H9 (cell line): ENCODE data around the gene GBP6. TPM values are rescaled to one million over a fixed set of nuclear protein-coding genes. Genes with fewer than 3 reads are reported as not detected.
A peak's percentile ranks its signal among the peaks of the same experiment; 100 is the strongest.

Source experiments
- DNase-seq: peaks from one replicate; pipeline ENCODE4 v3.0.0-alpha.2; 2017
- H2AFZ ChIP-seq: one replicate; pipeline ENCODE4 v1.6.1; 2013; ENCODE audit warnings: mild to moderate bottlenecking, low read length, control low read depth, moderate library complexity
- H2AK5ac ChIP-seq: 2 replicates; pipeline ENCODE4 v1.6.1; 2013; ENCODE audit warnings: low read length, control low read depth, mixed read lengths; ENCODE audit not compliant: insufficient read length
- H2BK120ac ChIP-seq: one replicate; pipeline ENCODE4 v1.6.1; 2013; ENCODE audit warnings: low read depth, mild to moderate bottlenecking, low read length, control low read depth, inconsistent platforms; ENCODE audit not compliant: poor library complexity, severe bottlenecking
- H2BK12ac ChIP-seq: 2 replicates; pipeline ENCODE4 v1.6.1; 2013; ENCODE audit warnings: low read length, control low read depth, mixed read lengths, low read depth; ENCODE audit not compliant: insufficient read length
- H2BK15ac ChIP-seq: 2 replicates; pipeline ENCODE4 v1.6.1; 2013; ENCODE audit warnings: low read depth, low read length, control low read depth
- H2BK20ac ChIP-seq: one replicate; pipeline ENCODE4 v1.6.1; 2013; ENCODE audit warnings: low read depth, mild to moderate bottlenecking, low read length, control low read depth, inconsistent platforms; ENCODE audit not compliant: poor library complexity, severe bottlenecking
- H2BK5ac ChIP-seq: 2 replicates; pipeline ENCODE4 v1.6.1; 2013; ENCODE audit warnings: low read length, control low read depth, mixed read lengths; ENCODE audit not compliant: insufficient read length
- H3K14ac ChIP-seq: 2 replicates; pipeline ENCODE4 v1.6.1; 2013; ENCODE audit warnings: low read length, control low read depth; ENCODE audit not compliant: insufficient read depth
- H3K18ac ChIP-seq: 2 replicates; pipeline ENCODE4 v1.6.1; 2013; ENCODE audit warnings: low read depth, mild to moderate bottlenecking, mixed read lengths, low read length, control low read depth; ENCODE audit not compliant: insufficient read length
- H3K23ac ChIP-seq: 2 replicates; pipeline ENCODE4 v1.6.1; 2013; ENCODE audit warnings: low read length, control low read depth, mixed read lengths, low read depth; ENCODE audit not compliant: insufficient read length
- H3K23me2 ChIP-seq: 2 replicates; pipeline ENCODE4 v1.6.1; 2013; ENCODE audit warnings: low read depth, mild to moderate bottlenecking, mixed read lengths, low read length, control low read depth; ENCODE audit not compliant: insufficient read length, poor library complexity, severe bottlenecking
- H3K27ac ChIP-seq: 2 replicates; pipeline ENCODE4 v1.5.1; 2013; ENCODE audit warnings: low read length, control low read depth, mixed read lengths, low read depth; ENCODE audit not compliant: insufficient read length
- H3K27me3 ChIP-seq: 2 replicates; pipeline ENCODE4 v1.6.1; 2013; ENCODE audit warnings: low read length, control low read depth, inconsistent platforms; ENCODE audit not compliant: insufficient read depth
- H3K4ac ChIP-seq: 2 replicates; pipeline ENCODE4 v1.6.1; 2013; ENCODE audit warnings: low read depth, mild to moderate bottlenecking, control low read depth, inconsistent platforms, low read length, moderate library complexity
- H3K4me1 ChIP-seq: 2 replicates; pipeline ENCODE4 v1.6.1; 2013; ENCODE audit warnings: low read length, control low read depth, inconsistent platforms; ENCODE audit not compliant: insufficient read depth
- H3K4me2 ChIP-seq: 2 replicates; pipeline ENCODE4 v1.6.1; 2013; ENCODE audit warnings: low read length, control low read depth, mixed read lengths; ENCODE audit not compliant: insufficient read length, insufficient read depth
- H3K56ac ChIP-seq: 2 replicates; pipeline ENCODE4 v1.6.1; 2013; ENCODE audit warnings: low read depth, mild to moderate bottlenecking, mixed read lengths, low read length, control low read depth; ENCODE audit not compliant: insufficient read length
- H3K79me1 ChIP-seq: 2 replicates; pipeline ENCODE4 v1.6.1; 2013; ENCODE audit warnings: low read depth, mild to moderate bottlenecking, moderate library complexity, low read length, control low read depth, inconsistent platforms; ENCODE audit not compliant: insufficient read depth, poor library complexity, severe bottlenecking
- H3K79me2 ChIP-seq: 2 replicates; pipeline ENCODE4 v1.6.1; 2013; ENCODE audit warnings: low read length, control low read depth, inconsistent platforms; ENCODE audit not compliant: insufficient read depth
- H3K9ac ChIP-seq: 2 replicates; pipeline ENCODE4 v1.6.1; 2013; ENCODE audit warnings: low read length, control low read depth, mixed read lengths; ENCODE audit not compliant: insufficient read length; ENCODE audit errors: extremely low read depth
- H3K9me3 ChIP-seq: one replicate; pipeline ENCODE4 v1.6.1; 2013; ENCODE audit warnings: low read depth, low read length, inconsistent platforms; ENCODE audit not compliant: control insufficient read depth
- H3T11ph ChIP-seq: one replicate; pipeline ENCODE4 v1.6.1; 2013; ENCODE audit warnings: mild to moderate bottlenecking, low read length, control low read depth, inconsistent platforms
- H4K20me1 ChIP-seq: one replicate; pipeline ENCODE4 v1.6.1; 2013; ENCODE audit not compliant: control insufficient read depth, insufficient read length, insufficient read depth
- H4K5ac ChIP-seq: 2 replicates; pipeline ENCODE4 v1.6.1; 2013; ENCODE audit warnings: low read depth, mild to moderate bottlenecking, mixed read lengths, low read length, control low read depth; ENCODE audit not compliant: insufficient read length
- H4K8ac ChIP-seq: replicated peaks from 2 replicates; pipeline ENCODE4 v1.6.1; 2013; ENCODE audit warnings: low read length, control low read depth, mixed read lengths, low read depth; ENCODE audit not compliant: insufficient read length
- H4K91ac ChIP-seq: 2 replicates; pipeline ENCODE4 v1.6.1; 2013; ENCODE audit warnings: low read depth, mild to moderate bottlenecking, moderate library complexity, mixed read lengths, low read length, control low read depth; ENCODE audit not compliant: insufficient read length
- H3K27ac Mint-ChIP-seq, 3 experiments: 2 replicates in 2 of 3; 3 replicates in 1 of 3; pipeline ENCODE4 v1.8.0; 2020 to 2021; ENCODE audit warnings: mixed read lengths in 3 of 3, mild to moderate bottlenecking in 1 of 3, moderate library complexity in 1 of 3
- H3K27me3 Mint-ChIP-seq: 2 replicates; pipeline ENCODE4 v1.8.0; 2021; ENCODE audit warnings: low read depth, mild to moderate bottlenecking, moderate library complexity, mixed read lengths
- H3K36me3 Mint-ChIP-seq, 3 experiments: 2 replicates in 2 of 3; 3 replicates in 1 of 3; pipeline ENCODE4 v1.8.0; 2020 to 2021; ENCODE audit warnings: low read depth in 3 of 3, mixed read lengths in 3 of 3; ENCODE audit not compliant: insufficient read depth in 1 of 3
- H3K4me1 Mint-ChIP-seq, 2 experiments: 2 replicates each; pipeline ENCODE4 v1.8.0; 2020; ENCODE audit warnings: mixed read lengths in 2 of 2
- H3K4me3 Mint-ChIP-seq, 2 experiments: 2 replicates in 1 of 2; 3 replicates in 1 of 2; pipeline ENCODE4 v1.8.0; 2020 to 2021; ENCODE audit warnings: mild to moderate bottlenecking in 2 of 2, mixed read lengths in 2 of 2, moderate library complexity in 1 of 2
- H3K9me3 Mint-ChIP-seq, 2 experiments: 2 replicates in 1 of 2; 3 replicates in 1 of 2; pipeline ENCODE4 v1.8.0; 2020; ENCODE audit warnings: mild to moderate bottlenecking in 2 of 2, mixed read lengths in 2 of 2, moderate library complexity in 1 of 2
- total RNA-seq: library from RNA; stranded (reverse); gene quantifications from 2 replicates; pipeline ENCODE4 v1.2.1, GENCODE V29; 2021
- TF ChIP-seq, protein P1 (sequence below): fragments of 200-600 bp; sonication (generic); conservative IDR thresholded peaks from 3 replicates; pipeline ENCODE4 v1.8.0; 2021; ENCODE audit warnings: antibody characterized with exemption, mild to moderate bottlenecking

The GBP6 gene
- total RNA-seq, 1 experiment from 2014 or later = not detected

DNA sequence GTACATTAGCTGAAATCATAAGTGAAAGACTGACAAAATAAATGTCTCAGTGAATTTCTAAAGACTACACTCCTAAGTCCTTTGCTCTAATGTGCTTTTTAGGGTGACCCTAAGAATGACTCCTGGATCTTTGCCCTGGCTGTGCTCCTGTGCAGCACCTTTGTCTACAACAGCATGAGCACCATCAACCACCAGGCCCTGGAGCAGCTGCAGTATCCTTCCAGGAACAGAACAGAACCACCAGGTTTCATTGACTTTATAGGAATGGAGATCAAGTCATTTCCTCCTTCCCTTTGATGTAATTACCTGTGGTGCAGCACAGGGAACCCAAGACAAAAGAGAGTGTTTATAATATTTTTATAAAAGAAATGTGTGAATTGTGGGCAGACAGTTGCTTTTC lies 14.1 kb downstream of the GBP6 start:
- Histone ChIP-seq H3K27ac (no peak overlapping the region), H3K27me3 (no peaks in the 10 kb centered on the region), H3K4me1 (peaks cover 2% of the 10 kb centered on the region; the same call in 1 of the 2 replicates), H3K4me2 (no peak overlapping the region), H3K56ac (no peak overlapping the region), H4K91ac (no peak overlapping the region), H3K14ac (no peak overlapping the region), H3K79me2 (no peaks in the 10 kb centered on the region), H3T11ph (no peak overlapping the region), H4K8ac (no peak overlapping the region), H4K20me1 (no peaks in the 10 kb centered on the region), H3K9me3 (no peaks in the 10 kb centered on the region), H2AK5ac (no peak overlapping the region), H4K5ac (no peak overlapping the region), H3K9ac (no peak overlapping the region), H2BK20ac (no peak overlapping the region), H2BK120ac (no peak overlapping the region), H3K18ac (no peak overlapping the region), H3K23me2 (no peaks in the 10 kb centered on the region), H3K79me1 (no peaks in the 10 kb centered on the region), H2BK5ac (no peak overlapping the region), H2AFZ (no peak overlapping the region), H3K23ac (no peak overlapping the region), H2BK15ac (no peak overlapping the region), H2BK12ac (no peak overlapping the region), H3K4ac (no peak overlapping the region)
- H3K4me1 Mint-ChIP-seq = peaks cover 3 to 6% of the 10 kb centered on the region in 2 experiments; a peak in 3 of 4 replicates
- H3K27me3 Mint-ChIP-seq = no peaks in the 10 kb centered on the region
- H3K36me3 Mint-ChIP-seq = no peaks in the 10 kb centered on the region
- H3K4me3 Mint-ChIP-seq = 0 out of 5 replicates have a peak overlapping the region, but pooled peaks of 1 of the 2 experiments have one; percentile 5
- DNase-seq = no peak
- TF ChIP-seq, protein P1, sequence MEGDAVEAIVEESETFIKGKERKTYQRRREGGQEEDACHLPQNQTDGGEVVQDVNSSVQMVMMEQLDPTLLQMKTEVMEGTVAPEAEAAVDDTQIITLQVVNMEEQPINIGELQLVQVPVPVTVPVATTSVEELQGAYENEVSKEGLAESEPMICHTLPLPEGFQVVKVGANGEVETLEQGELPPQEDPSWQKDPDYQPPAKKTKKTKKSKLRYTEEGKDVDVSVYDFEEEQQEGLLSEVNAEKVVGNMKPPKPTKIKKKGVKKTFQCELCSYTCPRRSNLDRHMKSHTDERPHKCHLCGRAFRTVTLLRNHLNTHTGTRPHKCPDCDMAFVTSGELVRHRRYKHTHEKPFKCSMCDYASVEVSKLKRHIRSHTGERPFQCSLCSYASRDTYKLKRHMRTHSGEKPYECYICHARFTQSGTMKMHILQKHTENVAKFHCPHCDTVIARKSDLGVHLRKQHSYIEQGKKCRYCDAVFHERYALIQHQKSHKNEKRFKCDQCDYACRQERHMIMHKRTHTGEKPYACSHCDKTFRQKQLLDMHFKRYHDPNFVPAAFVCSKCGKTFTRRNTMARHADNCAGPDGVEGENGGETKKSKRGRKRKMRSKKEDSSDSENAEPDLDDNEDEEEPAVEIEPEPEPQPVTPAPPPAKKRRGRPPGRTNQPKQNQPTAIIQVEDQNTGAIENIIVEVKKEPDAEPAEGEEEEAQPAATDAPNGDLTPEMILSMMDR = no peak
- no peaks in the 10 kb centered on the region; a peak in 1 of 5 replicates for H3K9me3 Mint-ChIP-seq
- H3K27ac Mint-ChIP-seq = no peak overlapping the region
